NCI-H1930 (cell line): ENCODE measurements around the gene SERPINA4.

ENCODE experiments used
- DNase-seq, 2 experiments: peaks; one replicate each; lab custom pipeline; 2025; lab: John Stamatoyannopoulos, UW

The SERPINA4 gene

DNA sequence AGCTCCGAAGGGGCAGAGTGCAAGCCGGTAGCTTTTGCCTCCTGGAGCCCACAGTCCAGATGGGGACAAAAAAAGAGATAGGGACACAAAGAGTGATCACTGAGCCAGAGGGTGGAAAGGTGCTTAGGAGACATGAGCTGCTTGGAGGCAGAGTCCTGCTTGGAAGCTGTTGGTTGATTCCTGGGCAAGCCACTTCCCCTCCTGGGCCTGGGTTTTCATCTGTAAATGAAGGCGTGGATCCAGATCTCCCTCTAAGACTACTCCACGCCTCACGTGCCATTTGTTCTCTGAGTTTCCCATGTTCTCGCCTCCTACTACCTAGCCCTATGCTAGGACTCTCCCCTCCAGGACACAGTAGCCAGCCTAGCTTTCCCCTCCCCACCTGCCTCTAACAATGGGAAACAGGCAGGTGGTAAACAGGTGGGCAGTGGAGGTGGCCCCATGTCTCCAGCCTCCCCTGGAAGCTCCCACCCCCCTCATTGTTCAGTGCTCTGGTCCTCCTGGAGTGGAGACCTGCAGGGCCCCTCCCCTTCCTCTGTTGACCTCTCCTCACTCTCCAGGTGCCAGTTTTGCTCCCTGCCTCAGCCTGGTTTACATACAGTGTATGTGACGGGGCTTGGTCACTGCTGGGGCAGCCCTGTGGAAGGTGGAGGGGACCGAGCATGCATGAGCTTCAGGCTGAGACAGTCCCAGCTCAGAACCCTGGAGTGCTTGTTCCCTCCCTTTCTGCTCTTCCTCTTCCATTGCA is 54.8 kb downstream of the SERPINA4 start:
- DNase-seq: no peak

DNA sequence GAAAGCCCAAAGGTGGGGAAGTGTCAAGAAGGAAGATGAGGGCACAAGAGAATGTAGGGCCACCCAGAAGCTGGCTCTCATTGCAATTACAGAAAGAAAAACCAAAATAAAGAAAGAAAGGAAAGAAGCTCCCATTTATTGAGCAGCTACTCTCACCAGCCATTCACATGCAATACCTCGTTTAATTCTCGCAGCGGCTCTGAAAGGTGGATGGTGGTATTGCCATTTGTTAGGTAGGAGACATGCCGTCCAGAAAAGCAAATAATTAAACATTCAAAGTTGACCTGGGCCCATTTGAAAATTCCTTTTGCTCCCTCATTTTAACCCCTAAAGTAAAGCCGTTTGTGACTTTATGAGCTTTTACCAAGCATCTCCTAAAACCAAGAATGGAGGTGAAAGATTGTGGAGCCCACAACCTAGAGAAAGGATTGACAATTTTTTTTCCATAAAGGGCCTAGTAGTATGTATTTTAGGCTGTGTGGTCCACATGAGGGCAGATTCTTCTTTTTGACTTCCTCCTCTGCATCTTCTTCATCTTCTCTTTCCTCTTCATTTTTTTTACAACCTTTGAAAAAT is 56.2 kb downstream of the SERPINA4 start:
- DNase-seq: no peak

DNA sequence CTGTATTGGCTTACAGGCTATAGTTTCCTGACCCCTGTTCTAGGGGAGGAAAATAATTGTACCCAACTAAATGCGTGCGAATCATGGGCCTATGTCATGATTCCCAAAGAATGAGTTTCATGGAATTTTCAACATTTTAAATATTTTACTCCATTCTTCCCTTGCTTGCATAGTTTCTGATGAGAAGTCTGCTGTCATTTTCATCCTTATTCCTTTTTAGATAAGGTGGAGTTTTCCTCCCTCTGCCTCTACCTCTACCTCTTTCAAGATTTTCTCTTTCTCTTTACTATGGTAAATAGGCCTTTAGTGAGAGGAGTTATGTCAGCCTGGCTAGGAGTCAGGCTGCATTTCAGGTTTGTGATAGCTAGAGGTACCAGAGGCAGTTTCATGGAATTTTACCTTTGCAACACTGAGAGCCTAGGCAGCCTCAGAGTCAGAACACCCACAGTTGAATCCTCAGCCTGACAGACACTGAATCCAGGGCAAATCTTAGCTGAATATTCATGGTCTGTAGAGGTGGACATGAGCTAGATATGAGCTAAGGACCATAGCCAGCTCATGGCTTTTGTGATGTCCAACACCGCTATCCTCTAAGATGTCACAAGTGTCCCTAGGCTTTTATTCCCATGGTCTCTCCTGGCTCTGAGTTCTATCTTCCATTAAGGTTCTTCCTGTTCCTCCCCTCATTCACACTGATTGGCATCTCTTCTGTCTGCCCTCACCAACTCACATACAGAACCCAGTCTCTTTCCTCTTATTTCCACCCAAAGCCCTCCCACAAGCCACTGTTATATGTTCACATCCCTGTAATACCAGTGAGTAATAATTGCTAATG is 57.0 kb downstream of the SERPINA4 start:
- DNase-seq: no peak

DNA sequence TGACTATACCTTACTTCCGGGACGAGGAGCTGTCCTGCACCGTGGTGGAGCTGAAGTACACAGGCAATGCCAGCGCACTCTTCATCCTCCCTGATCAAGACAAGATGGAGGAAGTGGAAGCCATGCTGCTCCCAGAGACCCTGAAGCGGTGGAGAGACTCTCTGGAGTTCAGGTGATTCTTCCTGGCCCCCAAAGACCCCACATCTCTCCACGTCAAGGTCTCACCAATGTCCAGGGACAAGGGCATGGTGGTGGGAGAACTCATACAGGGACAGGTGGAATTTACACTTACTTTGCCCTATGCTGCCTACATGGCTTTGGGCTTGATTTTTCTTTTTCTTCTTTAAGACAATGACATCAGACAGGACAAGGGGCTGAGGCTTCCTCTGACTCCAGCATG is 58.1 kb downstream of the SERPINA4 start:
- DNase-seq: no peak
